ENCODE measurements around the gene CCDC124.

GRCh38 chr19:17910791-17911360 lies 21.9 kb upstream of the CCDC124 start:
- TF ChIP-seq CTCF (IDR thresholded peaks at IDR 0.05; ENCODE audit: low read length): no peak
- TF ChIP-seq EZH2 (IDR thresholded peaks at IDR 0.05; ENCODE audit: borderline replicate concordance, low read length): no peak

Data from OCI-LY1 (cell line).